NB4 (cell line): ENCODE data around the gene NFAT5.

Experiments
- DNase-seq: peaks from one replicate; pipeline ENCODE4 v3.0.0; 2010; ENCODE audit warnings: low read depth
- H3K4me3 ChIP-seq: one replicate; pipeline ENCODE4 v1.5.1; 2011; ENCODE audit warnings: mild to moderate bottlenecking, low read depth, low read length, moderate library complexity
- MYC ChIP-seq: IDR thresholded peaks from 2 replicates; pipeline ENCODE4 v1.6.1; 2011; ENCODE audit warnings: low read depth, low read length
- POLR2A ChIP-seq: IDR thresholded peaks from 2 replicates; pipeline ENCODE4 v1.6.1; 2011; ENCODE audit warnings: mild to moderate bottlenecking; ENCODE audit not compliant: insufficient read length; ENCODE audit errors: extremely low read depth
- TF ChIP-seq, protein P1 (sequence below): IDR thresholded peaks from one replicate; pipeline ENCODE4 v1.5.1; 2012; ENCODE audit warnings: low read depth, low read length
- TF ChIP-seq, protein P2 (sequence below): IDR thresholded peaks from 2 replicates; pipeline ENCODE4 v1.6.1; 2011; ENCODE audit warnings: low read depth, low read length

The NFAT5 gene

DNA sequence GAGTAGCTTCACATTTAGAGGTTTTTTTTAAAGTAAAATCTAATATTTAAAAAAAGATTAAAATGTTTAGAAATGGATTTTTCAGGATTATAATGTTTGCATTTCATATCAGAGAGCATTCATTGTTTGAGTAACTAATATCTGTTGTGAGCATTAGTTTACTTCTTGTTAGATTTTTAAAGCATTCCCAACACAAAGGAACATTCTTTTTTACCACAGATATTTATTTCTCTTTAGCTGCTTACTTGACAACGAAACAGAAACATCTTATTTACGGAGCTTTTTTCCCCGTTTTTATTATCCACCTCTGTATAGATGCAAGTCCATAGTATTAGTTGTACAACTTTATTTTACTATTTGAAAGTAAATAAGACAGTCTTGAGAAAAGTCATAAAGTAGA lies 53.0 kb downstream of the NFAT5 start:
- H3K4me3 ChIP-seq: no peak overlapping the region
- no peak for TF ChIP-seq POLR2A
- no peak for DNase-seq

DNA sequence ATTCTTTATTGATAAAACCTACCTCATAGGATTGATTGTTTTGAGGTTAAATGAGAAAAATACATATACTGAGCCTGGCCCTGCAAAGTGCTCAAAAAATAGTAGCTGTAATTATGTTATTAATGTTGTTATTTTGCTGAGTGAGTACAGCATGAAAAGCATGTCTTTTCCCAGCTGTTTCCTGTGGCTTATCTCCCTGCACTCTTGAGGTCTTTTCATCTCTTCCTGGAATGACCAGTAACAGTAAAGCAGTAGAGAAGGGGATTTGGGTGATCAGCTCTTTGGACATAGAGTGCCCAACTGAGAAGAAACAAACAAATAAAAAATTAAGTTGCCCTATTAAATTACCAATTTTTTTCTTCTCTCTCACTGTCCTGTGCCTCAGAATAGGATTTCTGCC lies 53.7 kb downstream of the NFAT5 start:
- no peak overlapping the region for H3K4me3 ChIP-seq
- no peak for TF ChIP-seq POLR2A
- TF ChIP-seq, protein P1, sequence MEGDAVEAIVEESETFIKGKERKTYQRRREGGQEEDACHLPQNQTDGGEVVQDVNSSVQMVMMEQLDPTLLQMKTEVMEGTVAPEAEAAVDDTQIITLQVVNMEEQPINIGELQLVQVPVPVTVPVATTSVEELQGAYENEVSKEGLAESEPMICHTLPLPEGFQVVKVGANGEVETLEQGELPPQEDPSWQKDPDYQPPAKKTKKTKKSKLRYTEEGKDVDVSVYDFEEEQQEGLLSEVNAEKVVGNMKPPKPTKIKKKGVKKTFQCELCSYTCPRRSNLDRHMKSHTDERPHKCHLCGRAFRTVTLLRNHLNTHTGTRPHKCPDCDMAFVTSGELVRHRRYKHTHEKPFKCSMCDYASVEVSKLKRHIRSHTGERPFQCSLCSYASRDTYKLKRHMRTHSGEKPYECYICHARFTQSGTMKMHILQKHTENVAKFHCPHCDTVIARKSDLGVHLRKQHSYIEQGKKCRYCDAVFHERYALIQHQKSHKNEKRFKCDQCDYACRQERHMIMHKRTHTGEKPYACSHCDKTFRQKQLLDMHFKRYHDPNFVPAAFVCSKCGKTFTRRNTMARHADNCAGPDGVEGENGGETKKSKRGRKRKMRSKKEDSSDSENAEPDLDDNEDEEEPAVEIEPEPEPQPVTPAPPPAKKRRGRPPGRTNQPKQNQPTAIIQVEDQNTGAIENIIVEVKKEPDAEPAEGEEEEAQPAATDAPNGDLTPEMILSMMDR: no peak
- TF ChIP-seq, protein P2, sequence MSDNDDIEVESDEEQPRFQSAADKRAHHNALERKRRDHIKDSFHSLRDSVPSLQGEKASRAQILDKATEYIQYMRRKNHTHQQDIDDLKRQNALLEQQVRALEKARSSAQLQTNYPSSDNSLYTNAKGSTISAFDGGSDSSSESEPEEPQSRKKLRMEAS: no peak
- no peak for TF ChIP-seq MYC
- no peak for DNase-seq

DNA sequence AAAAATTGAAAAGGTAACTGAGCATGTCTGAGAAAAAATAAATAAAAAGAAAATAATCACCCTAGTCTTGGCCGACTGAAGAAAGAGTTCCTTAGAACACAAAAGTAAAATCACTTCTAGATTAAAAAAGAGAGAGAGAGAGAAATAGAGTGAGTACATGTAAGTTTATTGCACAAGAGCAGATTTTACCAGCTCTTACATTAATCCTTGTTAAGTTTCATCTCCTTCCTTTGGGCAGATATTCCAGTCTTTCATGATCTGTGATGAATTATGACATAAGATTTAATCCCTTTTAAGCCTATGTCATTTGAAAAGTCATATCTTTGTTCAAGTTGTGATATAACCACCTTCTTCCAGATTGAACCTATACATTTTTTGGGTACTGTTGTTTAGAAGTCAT lies 54.8 kb downstream of the NFAT5 start:
- no peak for TF ChIP-seq POLR2A
- TF ChIP-seq, protein P2: no peak
- TF ChIP-seq MYC: no peak
- TF ChIP-seq, protein P1: no peak
- H3K4me3 ChIP-seq: no peak overlapping the region
- DNase-seq: no peak

DNA sequence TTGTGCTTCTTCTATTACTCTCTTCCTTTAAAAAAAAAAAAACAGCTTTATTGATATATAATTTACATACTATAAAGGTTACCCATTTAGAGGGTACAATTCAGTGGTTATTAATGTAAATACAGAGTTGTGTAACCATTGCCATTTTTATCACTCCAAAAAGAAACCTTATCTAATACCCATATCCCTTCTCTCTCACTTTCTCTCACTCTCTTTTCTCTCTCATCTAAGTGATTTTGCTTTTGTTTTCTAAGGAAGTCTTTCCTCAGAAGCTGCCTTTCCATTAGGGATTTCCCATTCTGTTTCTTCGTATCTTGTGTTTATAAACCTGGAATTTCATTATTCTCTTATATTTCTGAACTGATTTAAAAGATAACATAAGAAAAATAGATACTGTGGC lies 55.5 kb downstream of the NFAT5 start:
- no peak for DNase-seq
- TF ChIP-seq MYC (no peak), POLR2A (no peak)
- TF ChIP-seq, protein P2: no peak
- TF ChIP-seq, protein P1: no peak
- H3K4me3 ChIP-seq: no peak overlapping the region

DNA sequence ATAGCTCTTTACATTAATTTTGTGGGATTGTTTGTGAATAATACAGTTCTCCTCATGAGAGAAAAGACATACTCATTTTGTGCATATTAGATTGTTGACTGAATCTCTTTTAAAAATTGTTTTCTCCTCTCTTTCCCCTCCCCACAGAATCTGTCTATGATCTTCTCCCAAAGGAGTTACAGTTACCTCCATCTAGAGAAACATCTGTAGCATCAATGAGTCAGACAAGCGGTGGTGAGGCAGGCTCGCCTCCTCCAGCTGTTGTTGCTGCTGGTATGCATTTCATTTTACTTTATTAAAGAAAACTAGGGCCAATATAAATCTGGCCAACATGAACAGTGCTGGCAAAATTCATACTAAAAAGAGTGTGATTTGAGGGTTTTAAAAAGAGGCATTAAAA lies 60.5 kb downstream of the NFAT5 start:
- H3K4me3 ChIP-seq: no peak overlapping the region
- TF ChIP-seq, protein P1: no peak
- TF ChIP-seq POLR2A (no peak), MYC (no peak)
- TF ChIP-seq, protein P2: no peak
- peak; percentile 20 for DNase-seq

DNA sequence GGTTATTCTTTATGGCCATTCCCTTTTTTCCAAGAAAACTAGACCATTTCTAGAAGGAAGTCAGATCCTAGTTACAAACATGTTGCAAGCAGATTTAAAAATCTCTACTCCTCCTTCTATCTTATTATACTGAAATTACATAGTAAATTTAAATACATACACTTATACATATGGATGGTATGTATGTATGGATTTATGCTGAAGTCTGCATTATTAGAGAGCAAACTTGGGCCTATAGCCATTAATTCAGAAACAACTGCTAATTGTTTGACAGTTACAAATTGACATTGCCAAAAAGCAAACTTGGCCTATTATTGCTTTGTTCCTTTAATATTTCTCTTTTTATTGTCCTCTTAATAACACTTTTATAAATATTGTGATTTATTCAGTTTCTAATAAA lies 67.1 kb downstream of the NFAT5 start:
- TF ChIP-seq MYC (no peak), POLR2A (no peak)
- TF ChIP-seq, protein P1: no peak
- TF ChIP-seq, protein P2: no peak
- no peak overlapping the region for H3K4me3 ChIP-seq
- no peak for DNase-seq
